Vagina (tissue), 2 donors: ENCODE results near the gene ITIH3.

Source experiments
- POLR2A ChIP-seq, 2 donors: fragments of 450-650 bp; IDR thresholded peaks; one replicate each; pipeline ENCODE4 v1.6.1; 2017; ENCODE audit warnings: antibody characterized with exemption in 2 of 2, mild to moderate bottlenecking in 2 of 2, moderate library complexity in 2 of 2
- POLR2AphosphoS5 ChIP-seq, 2 donors: sonication (generic); formaldehyde crosslinking; IDR thresholded peaks; one replicate each; pipeline ENCODE4 v1.9.0; 2017; ENCODE audit warnings: antibody characterized with exemption in 2 of 2, mild to moderate bottlenecking in 2 of 2, low read depth in 1 of 2; ENCODE audit not compliant: insufficient read depth in 1 of 2
- TF ChIP-seq, protein P1 (sequence below), 3 experiments: fragments of 450-650 bp in 2 of 3; fragments of 200-600 bp in 1 of 3; sonication (generic) in 1 of 3; IDR thresholded peaks; one replicate each; pipeline ENCODE4 v1.5.1; 2017 to 2019; ENCODE audit warnings: antibody characterized with exemption in 3 of 3, mild to moderate bottlenecking in 2 of 3, moderate library complexity in 2 of 3

DNA sequence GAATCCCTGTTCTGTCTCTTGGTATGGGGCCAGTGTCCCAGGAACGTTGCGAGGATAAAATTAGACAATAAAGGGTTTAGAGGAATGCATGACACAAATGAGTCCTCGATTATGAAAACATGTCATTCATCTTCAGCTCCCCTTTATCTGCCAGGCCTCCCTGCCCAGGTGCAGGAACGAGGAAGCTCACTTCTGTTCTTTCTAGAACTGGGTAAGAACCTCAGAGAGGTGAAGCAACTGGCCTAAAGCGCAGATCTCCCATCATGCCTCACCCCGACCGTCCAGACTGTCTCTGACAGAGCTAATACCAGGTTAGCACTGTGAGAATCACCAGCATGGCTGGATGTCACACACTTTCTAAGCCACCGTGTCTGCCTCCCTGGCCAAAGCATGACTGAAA lies 18.7 kb upstream of the ITIH3 start:
- TF ChIP-seq POLR2A (IDR thresholded peaks at IDR 0.05): no peak
- TF ChIP-seq, protein P1, sequence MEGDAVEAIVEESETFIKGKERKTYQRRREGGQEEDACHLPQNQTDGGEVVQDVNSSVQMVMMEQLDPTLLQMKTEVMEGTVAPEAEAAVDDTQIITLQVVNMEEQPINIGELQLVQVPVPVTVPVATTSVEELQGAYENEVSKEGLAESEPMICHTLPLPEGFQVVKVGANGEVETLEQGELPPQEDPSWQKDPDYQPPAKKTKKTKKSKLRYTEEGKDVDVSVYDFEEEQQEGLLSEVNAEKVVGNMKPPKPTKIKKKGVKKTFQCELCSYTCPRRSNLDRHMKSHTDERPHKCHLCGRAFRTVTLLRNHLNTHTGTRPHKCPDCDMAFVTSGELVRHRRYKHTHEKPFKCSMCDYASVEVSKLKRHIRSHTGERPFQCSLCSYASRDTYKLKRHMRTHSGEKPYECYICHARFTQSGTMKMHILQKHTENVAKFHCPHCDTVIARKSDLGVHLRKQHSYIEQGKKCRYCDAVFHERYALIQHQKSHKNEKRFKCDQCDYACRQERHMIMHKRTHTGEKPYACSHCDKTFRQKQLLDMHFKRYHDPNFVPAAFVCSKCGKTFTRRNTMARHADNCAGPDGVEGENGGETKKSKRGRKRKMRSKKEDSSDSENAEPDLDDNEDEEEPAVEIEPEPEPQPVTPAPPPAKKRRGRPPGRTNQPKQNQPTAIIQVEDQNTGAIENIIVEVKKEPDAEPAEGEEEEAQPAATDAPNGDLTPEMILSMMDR (IDR thresholded peaks at IDR 0.05): no peak
- no peak for TF ChIP-seq POLR2AphosphoS5 (IDR thresholded peaks at IDR 0.05; ENCODE audit: insufficient read depth in 1 of 2, low read depth in 1 of 2)
